HG03175 (cell line): Measurements from ENCODE around the gene RCVRN.

Source experiments
- ATAC-seq: cut with Tn5 transposase; IDR thresholded peaks from one replicate; pipeline ENCODE4 v1.9.1; 2021; ENCODE audit warnings: mild to moderate bottlenecking, moderate library complexity; ENCODE audit not compliant: unreplicated experiment

RCVRN gene

DNA sequence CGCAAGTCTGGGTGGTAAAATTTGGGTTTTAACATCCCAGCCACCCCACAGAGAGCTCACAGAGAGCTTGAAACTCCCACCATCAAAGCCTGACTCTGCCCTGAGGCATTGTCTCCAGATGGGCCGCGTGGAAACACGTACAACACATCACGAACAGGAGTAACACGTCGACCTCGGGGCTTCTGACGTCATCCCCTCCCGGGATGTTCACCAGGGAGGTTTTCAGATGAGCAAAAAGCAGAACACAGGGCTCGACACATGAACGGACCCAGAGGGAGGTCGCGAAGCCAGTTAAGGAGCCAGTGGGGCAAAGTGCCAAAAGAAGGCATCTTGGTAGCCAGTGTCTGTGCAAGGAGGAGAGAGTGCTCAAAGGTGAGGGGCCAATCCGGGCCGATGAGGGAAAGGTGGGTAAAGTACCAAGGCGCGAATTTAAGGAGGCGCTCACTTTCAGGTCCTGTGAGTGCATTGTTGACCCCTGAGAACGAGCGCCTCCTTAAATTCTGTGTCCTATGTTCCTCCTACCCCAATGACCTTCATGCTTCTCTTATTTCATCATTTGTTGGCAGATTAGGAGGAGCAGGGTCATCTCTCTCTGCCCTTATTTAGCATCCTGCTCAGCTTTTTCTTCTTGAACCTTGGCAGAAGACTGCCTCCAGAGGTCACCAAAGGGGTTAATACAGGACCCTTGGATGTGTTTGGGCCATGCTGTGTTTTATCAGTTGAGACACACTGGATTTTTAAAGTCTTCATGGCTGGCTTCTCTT lies 5.6 kb downstream of the RCVRN start:
- no peak for ATAC-seq

GRCh38 chr17:9898812-9899211 lies 6.3 kb downstream of the RCVRN start:
- no peak for ATAC-seq

GRCh38 chr17:9897372-9897968 lies 7.6 kb downstream of the RCVRN start:
- no peak for ATAC-seq

DNA sequence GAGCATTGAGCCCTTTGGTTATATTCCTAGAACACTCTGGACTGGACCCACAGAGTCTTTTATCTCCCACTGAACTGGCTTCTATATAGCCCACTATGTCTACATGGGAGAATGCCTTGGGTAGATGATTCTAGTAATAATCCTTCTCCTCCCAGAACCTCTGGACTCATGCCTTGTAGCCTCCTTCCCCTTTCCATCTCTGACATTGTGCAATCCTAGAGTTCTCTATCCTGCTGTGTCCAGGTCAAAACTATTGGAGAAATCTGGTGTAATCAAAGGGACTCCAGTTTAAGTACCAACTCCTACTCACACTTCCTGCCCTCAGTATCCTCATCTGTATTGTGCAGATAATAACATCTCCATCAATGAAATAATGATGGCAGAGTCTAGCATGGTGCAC lies 9.1 kb downstream of the RCVRN start:
- no peak for ATAC-seq

GRCh38 chr17:9894231-9894630 lies 10.8 kb downstream of the RCVRN start:
- no peak for ATAC-seq

DNA sequence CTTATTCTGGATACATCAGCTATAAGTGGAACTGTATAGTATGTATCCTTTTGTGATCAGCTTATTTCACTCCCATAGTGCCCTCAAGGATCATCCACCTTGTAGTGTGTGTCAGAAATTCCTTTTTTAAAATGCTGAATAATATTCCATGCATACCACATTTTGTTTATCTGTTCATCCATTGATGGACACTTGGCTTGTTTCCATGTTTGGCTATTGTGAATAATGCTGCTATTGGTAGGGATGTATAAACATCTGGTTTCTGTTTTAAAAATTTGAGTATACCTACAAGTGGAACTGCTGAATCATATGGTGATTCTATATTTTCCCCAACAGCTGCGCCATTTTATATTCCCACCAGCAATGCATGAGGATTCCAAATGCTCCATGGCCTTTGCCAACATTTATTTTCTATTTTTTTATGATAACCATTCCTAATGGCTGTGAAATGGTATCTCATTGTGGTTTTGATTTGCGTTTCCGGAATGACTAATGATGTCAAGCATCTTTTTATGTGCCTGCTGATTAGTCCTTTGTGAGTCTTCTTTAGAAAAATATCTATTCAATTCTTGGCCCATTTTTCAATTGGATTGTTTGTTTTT lies 11.6 kb downstream of the RCVRN start:
- no peak for ATAC-seq

- ATAC-seq, result no peak
These were observed 14.9 kb downstream of the RCVRN start for GRCh38 chr17:9890124-9890523.

DNA sequence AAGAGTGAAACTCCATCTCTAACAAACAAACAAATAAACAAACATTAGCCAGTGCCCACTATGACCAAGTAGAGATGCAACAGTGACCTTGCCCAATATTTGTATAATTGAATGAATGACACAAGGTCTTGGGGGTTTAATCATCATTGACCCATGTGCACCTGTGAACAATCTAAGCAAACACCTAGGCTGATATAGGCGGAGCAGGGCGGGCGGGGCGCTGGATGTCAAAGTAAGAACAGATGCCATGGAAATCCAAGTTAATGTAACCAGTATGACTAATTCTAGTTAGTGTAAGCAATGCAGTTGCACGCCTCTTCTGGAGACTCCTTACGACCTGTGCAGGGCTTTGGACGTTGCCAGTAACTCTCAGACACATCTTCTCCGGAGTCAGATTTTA lies 17.6 kb downstream of the RCVRN start:
- ATAC-seq, result no peak

DNA sequence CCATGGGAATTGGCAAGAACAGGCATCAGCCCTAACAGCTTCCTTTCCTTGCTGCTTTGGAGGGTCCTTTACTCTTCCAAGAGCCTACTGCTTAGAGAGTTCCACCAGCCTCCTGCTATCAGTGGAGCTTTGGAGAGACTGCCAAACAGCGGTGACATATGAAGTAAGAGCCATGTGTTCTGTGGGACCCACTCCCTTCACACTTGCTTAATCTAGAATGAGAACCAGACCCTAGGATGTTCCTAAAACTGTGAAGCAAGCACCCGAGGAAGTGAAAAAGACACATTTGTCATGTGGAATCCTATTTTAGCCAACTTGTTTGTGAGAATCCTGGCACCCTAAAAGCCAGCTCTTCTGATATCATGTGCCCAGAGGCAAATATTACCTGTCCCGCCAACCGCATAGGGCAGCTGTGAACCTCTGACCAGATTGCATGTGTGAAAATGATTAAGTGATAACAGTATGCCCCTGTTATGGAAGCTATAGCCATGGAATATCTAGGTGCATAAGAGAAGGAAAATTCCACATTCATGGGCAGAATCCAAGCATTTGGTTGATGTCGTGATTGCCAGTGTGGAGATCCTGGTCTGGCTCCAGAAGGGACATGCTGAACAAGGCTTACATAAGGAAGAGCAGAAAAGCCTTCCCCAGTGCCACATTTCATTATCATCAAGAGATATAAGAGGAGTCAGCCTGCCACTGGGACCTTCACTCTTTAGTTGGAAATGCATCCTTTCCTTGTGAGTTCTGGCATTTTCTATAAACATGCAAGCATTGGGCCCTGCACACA lies 18.7 kb downstream of the RCVRN start:
- no peak for ATAC-seq

- no peak for ATAC-seq
These were observed 21.6 kb downstream of the RCVRN start for GRCh38 chr17:9883451-9883850.

DNA sequence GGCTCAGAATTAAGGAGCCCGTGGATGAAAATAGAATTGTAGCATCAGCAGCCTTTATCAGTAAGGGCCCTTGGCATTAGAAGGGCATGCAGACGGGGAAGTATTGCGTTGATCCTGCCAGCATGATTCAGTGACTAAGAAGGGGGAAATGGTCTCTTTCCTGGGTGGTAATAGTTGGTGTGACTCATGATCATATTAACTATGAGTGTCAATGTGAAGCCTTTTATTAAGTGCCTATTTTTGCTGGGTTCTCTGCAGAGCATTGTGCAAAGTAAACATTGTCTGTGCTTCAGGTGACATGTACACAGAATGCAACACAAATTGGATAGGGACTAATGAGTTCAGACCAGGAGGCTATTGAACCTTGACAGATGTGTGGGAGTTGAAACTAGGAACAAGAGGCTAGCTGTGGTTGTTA lies 24.5 kb downstream of the RCVRN start:
- ATAC-seq, result no peak

DNA sequence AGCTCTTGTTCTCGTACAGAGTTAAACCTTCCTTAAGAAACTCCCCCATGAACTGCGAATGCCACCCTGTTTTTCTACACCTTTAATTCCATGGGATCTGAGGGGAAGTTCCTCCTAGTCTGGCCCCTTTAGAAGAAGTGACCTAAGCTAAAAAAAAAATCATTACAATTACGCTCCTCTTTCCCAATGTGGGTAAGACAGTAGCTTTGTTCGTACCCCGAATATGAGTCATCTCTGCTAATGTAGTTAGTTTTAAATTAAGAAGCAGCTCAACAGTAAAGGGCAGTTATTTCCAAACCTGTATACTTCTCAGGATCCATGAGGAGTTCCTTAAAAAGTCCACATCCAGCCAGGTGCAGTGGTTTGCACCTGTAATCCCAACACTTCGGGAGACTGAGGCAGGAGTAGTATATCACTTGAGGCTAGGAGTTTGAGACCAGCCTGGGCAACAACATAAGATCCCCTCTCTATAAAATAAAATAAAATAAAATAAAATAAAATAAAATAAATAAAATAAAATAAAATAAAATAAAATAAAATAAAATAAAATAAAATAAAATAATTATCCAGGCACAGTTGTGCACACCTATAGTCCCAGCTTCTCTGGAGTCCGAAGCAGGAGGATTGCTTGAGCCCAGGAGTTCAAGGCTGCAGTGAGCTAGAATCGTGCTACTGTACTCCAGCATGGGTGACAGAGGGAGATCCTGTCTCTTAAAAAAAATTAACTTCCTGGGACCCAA lies 26.1 kb downstream of the RCVRN start:
- ATAC-seq, result no peak

DNA sequence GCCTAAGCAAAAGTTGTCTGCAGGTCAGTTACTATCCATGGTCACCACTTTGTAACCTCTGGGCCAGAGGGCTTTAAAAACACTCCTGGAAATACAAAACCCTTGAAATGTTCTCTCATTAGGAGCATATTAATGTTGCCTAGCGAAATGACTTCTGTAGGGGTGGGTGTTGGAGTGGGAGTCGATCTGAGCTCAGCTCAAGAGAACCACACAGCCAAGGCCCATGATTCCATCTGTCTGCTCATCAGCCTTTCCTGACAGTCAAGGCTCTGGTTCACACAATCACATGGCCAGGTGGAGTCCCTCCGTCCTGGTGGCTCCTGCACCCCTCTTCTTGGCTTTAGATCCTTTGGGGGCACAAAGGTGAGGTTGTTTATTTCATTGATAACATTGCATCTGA lies 26.7 kb downstream of the RCVRN start:
- ATAC-seq, result no peak

- ATAC-seq, result no peak
These were observed 29.6 kb downstream of the RCVRN start for GRCh38 chr17:9875441-9875840.

GRCh38 chr17:9874722-9875121 lies 30.3 kb downstream of the RCVRN start:
- no peak for ATAC-seq

- ATAC-seq, result no peak
These were observed 32.2 kb downstream of the RCVRN start for GRCh38 chr17:9872852-9873251.

DNA sequence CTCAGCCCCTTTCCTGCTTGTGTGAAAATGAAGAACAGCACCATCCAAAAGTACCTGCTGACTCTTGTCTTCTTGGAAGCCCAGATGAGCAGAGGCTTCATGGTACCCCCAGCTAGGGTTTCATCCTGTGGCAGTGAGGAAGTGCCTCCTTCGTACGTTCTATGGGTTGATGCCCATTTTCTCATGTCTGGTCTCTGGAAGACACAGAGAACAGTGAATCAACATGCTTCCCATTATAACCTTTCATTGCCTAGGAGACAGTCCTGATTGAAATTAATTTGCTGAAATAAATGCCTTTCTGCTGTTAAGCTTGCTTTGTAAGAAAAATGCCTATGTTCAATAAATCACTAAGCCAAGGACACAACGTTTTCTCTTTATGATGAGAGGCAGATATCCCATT lies 36.5 kb downstream of the RCVRN start:
- no peak for ATAC-seq

DNA sequence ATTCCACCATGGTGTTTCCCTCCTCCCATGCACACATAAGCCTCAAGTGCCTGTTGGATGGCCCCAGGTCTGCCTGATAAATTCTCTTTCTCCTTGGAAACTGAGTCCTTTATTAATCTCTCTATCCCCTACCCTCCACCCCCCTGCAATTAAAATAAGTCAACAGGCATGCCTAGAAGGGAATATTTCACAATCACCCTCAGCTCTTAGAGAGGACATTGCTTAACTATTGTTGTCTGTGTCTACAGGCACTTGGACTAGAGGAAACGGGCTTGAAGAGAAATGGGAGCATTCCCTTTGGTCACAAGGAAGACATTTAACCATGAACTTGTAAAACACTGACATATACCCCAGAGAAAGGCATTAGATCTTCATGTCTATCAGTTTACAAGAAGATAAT lies 39.5 kb downstream of the RCVRN start:
- ATAC-seq, result no peak

GRCh38 chr17:9862949-9863348 lies 42.1 kb downstream of the RCVRN start:
- ATAC-seq, result no peak

DNA sequence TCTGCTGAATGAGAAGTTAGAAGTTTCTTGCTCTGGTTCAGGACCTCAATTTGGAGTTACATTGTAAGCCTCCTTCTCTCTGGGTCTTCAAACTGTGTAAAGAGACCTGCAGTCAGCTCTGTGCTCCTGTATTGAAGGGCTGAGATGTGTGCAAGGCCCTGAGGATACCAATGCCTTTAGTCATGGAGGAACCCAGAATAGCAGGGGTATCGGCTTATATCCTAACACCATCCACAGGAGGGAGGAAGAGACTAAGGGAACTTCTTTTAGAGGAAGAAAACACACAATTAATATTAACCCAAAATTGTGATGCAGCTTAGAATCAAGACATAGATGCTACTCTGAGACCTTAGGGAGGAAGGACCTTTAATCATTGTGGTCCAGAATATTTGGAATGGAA lies 42.9 kb downstream of the RCVRN start:
- ATAC-seq, result no peak

DNA sequence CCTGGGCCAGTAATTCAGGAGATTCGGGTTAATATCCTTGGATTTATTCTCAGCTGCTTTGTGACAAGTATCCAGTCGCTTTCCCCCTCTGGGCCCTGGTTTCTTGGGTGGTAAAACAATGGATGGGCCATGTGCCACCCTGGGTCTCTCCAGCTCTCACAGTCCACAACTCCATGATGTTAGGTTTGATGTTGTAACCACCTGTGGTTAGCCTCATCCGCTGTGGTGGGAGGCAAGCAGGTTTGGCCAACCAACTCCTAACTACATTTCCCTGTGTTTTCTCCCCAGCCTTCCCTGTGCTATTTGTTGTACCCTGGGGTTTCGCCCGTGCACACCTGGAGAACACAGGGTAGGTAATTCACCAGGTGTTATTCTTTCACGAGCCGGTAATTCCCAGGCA lies 44.2 kb downstream of the RCVRN start:
- ATAC-seq, result no peak
